ENCODE results near the gene TGFB1. TPM values are rescaled to one million over a fixed set of nuclear protein-coding genes. Genes with fewer than 3 reads are reported as not detected.

Gene TGFB1
- polyA plus RNA-seq, 1 of the 3 experiments (the other 2 are of a cell fraction), result 25.5 TPM

DNA sequence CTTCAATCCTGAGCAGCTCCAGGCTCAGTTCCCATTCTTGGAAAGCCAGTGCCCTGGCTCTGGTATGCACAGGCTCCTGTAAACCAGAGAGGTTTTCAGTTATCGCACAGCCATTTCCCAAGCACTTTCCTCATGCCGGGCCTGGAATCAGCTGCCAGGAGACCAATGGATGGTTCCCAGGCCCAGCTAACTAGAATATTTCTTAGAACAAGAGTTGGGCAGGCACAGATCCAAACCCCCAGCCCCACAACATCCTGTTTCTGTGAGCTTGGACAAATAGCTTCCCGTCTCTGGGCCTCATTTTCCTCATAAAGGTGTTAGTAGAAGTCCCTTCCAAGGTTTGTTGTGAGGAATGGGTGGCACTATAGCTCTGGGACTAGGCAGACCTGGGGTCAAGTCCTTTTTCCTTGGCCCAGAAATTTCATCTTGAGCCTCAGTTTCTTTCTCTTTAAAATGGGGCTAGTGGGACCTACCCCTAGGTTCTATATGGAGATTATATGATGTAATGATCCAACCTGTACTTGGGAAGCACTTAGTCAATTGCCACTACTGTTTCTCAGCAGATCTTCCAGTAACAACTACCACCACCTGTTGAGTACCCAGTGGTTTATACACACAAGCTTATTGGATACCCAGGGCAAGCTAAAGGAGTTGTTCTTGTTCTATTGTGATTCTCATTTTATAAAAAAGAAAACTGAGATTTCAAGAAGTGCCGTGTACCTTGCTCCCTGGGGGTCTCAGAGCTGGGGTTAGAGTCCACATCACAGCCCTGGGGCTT lies 48.8 kb downstream of the TGFB1 start:
- H3K9me3 ChIP-seq, result no peaks in the 10 kb centered on the region
- TF ChIP-seq MEF2A (IDR thresholded peaks at IDR 0.05; ENCODE audit: borderline replicate concordance, low read depth), result no peak
- no peak for TF ChIP-seq GABPA (IDR thresholded peaks at IDR 0.05; ENCODE audit: low read depth)
- no peak for TF ChIP-seq POLR2AphosphoS5 (IDR thresholded peaks at IDR 0.05; ENCODE audit: low read depth, low read length)
- TF ChIP-seq, protein P1, sequence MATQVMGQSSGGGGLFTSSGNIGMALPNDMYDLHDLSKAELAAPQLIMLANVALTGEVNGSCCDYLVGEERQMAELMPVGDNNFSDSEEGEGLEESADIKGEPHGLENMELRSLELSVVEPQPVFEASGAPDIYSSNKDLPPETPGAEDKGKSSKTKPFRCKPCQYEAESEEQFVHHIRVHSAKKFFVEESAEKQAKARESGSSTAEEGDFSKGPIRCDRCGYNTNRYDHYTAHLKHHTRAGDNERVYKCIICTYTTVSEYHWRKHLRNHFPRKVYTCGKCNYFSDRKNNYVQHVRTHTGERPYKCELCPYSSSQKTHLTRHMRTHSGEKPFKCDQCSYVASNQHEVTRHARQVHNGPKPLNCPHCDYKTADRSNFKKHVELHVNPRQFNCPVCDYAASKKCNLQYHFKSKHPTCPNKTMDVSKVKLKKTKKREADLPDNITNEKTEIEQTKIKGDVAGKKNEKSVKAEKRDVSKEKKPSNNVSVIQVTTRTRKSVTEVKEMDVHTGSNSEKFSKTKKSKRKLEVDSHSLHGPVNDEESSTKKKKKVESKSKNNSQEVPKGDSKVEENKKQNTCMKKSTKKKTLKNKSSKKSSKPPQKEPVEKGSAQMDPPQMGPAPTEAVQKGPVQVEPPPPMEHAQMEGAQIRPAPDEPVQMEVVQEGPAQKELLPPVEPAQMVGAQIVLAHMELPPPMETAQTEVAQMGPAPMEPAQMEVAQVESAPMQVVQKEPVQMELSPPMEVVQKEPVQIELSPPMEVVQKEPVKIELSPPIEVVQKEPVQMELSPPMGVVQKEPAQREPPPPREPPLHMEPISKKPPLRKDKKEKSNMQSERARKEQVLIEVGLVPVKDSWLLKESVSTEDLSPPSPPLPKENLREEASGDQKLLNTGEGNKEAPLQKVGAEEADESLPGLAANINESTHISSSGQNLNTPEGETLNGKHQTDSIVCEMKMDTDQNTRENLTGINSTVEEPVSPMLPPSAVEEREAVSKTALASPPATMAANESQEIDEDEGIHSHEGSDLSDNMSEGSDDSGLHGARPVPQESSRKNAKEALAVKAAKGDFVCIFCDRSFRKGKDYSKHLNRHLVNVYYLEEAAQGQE (IDR thresholded peaks at IDR 0.05; ENCODE audit: low read depth, low read length), result no peak
- no peak for TF ChIP-seq SMC3 (IDR thresholded peaks at IDR 0.05; ENCODE audit: low read depth, low read length)
- no peak for TF ChIP-seq EP300 (IDR thresholded peaks at IDR 0.05; ENCODE audit: borderline replicate concordance in 1 of 2, low read depth in 1 of 2, low read length in 1 of 2)
- TF ChIP-seq, protein P2, sequence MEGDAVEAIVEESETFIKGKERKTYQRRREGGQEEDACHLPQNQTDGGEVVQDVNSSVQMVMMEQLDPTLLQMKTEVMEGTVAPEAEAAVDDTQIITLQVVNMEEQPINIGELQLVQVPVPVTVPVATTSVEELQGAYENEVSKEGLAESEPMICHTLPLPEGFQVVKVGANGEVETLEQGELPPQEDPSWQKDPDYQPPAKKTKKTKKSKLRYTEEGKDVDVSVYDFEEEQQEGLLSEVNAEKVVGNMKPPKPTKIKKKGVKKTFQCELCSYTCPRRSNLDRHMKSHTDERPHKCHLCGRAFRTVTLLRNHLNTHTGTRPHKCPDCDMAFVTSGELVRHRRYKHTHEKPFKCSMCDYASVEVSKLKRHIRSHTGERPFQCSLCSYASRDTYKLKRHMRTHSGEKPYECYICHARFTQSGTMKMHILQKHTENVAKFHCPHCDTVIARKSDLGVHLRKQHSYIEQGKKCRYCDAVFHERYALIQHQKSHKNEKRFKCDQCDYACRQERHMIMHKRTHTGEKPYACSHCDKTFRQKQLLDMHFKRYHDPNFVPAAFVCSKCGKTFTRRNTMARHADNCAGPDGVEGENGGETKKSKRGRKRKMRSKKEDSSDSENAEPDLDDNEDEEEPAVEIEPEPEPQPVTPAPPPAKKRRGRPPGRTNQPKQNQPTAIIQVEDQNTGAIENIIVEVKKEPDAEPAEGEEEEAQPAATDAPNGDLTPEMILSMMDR (IDR thresholded peaks at IDR 0.05), result no peak
- TF ChIP-seq, protein P3, sequence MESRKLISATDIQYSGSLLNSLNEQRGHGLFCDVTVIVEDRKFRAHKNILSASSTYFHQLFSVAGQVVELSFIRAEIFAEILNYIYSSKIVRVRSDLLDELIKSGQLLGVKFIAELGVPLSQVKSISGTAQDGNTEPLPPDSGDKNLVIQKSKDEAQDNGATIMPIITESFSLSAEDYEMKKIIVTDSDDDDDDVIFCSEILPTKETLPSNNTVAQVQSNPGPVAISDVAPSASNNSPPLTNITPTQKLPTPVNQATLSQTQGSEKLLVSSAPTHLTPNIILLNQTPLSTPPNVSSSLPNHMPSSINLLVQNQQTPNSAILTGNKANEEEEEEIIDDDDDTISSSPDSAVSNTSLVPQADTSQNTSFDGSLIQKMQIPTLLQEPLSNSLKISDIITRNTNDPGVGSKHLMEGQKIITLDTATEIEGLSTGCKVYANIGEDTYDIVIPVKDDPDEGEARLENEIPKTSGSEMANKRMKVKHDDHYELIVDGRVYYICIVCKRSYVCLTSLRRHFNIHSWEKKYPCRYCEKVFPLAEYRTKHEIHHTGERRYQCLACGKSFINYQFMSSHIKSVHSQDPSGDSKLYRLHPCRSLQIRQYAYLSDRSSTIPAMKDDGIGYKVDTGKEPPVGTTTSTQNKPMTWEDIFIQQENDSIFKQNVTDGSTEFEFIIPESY (IDR thresholded peaks at IDR 0.05; ENCODE audit: borderline replicate concordance, low read depth), result no peak
- no peak for TF ChIP-seq FOSL2 (IDR thresholded peaks at IDR 0.05; ENCODE audit: borderline replicate concordance, low read depth)
- TF ChIP-seq ELF1 (IDR thresholded peaks at IDR 0.05), result no peak
- TF ChIP-seq CHD2 (IDR thresholded peaks at IDR 0.05; ENCODE audit: low read length, partially characterized antibody), result no peak
- TF ChIP-seq TAF1 (IDR thresholded peaks at IDR 0.05; ENCODE audit: borderline replicate concordance, low read depth, low read length), result no peak
- TF ChIP-seq JUND (IDR thresholded peaks at IDR 0.05), result no peak
- no peak for TF ChIP-seq FOXM1 (IDR thresholded peaks at IDR 0.05; ENCODE audit: low read depth)
- no peak for TF ChIP-seq EZH2phosphoT487 (IDR thresholded peaks at IDR 0.05; ENCODE audit: borderline replicate concordance, low read depth)
- no peak for TF ChIP-seq NRF1 (IDR thresholded peaks at IDR 0.05; ENCODE audit: low read depth, low read length)
- no peak for TF ChIP-seq NFIC (IDR thresholded peaks at IDR 0.05; ENCODE audit: borderline replicate concordance)
- TF ChIP-seq, protein P4, sequence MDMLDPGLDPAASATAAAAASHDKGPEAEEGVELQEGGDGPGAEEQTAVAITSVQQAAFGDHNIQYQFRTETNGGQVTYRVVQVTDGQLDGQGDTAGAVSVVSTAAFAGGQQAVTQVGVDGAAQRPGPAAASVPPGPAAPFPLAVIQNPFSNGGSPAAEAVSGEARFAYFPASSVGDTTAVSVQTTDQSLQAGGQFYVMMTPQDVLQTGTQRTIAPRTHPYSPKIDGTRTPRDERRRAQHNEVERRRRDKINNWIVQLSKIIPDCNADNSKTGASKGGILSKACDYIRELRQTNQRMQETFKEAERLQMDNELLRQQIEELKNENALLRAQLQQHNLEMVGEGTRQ (IDR thresholded peaks at IDR 0.05; ENCODE audit: borderline replicate concordance, low read depth, low read length), result no peak
- TF ChIP-seq, protein P5, sequence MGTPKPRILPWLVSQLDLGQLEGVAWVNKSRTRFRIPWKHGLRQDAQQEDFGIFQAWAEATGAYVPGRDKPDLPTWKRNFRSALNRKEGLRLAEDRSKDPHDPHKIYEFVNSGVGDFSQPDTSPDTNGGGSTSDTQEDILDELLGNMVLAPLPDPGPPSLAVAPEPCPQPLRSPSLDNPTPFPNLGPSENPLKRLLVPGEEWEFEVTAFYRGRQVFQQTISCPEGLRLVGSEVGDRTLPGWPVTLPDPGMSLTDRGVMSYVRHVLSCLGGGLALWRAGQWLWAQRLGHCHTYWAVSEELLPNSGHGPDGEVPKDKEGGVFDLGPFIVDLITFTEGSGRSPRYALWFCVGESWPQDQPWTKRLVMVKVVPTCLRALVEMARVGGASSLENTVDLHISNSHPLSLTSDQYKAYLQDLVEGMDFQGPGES (IDR thresholded peaks at IDR 0.05; ENCODE audit: low read depth, low read length), result no peak
- ChIA-PET CTCF (interaction anchor here (0.7 to 5.5 kb wide), 6 partner anchors 11 to 642 kb away, joined by 3 to 105 read pairs (median 4); partner anchors contain the start of gene TGFB1), POLR2A (no interaction called here)
- no peak overlapping the region for H2AFZ ChIP-seq (ENCODE audit: low read depth)
- H3K27ac ChIP-seq (ENCODE audit: low read depth in 2 of 2, low read length in 1 of 2), result no peak overlapping the region
- H3K4me1 ChIP-seq (ENCODE audit: control insufficient read depth in 1 of 2, insufficient read depth in 2 of 2, low read depth in 1 of 2, low read length in 1 of 2), result peaks cover 6 to 13% of the 10 kb centered on the region in 2 experiments; a peak in 3 of 4 replicates
- no peak overlapping the region for H3K4me3 ChIP-seq (ENCODE audit: low read depth in 2 of 2, low read length in 1 of 2)
- H3F3A ChIP-seq (replicated peaks; ENCODE audit: insufficient read depth), result peaks cover 59% of the 10 kb centered on the region
- peaks cover 56 to 79% of the 10 kb centered on the region in 2 experiments for H3K36me3 ChIP-seq (replicated peaks in 1 of 2; ENCODE audit: control insufficient read depth in 1 of 2, insufficient read depth in 2 of 2, low read length in 1 of 2)
- no peaks in the 10 kb centered on the region; the same call in 1 of the 2 replicates for H4K20me1 ChIP-seq (ENCODE audit: insufficient read depth)
- DNase-seq, result no peak
- no peak overlapping the region for H3K9ac ChIP-seq
- peaks cover 6% of the 10 kb centered on the region; the same call in 1 of the 2 replicates for H3K79me2 ChIP-seq (ENCODE audit: insufficient read depth)
- WGBS (ENCODE audit: low lambda C conversion rate), result 95% methylated on average over 4 of the region's 4 CpGs
- H3K27me3 ChIP-seq (ENCODE audit: insufficient read depth), result no peaks in the 10 kb centered on the region
- H3K4me2 ChIP-seq, result no peak overlapping the region
- H3K9me2 ChIP-seq, result no peaks in the 10 kb centered on the region

Measured in SK-N-SH (cell line).